Fibroblast of lung (primary cell): ENCODE results near the gene SLC4A9. TPM values are rescaled to one million over a fixed set of nuclear protein-coding genes. Genes with fewer than 3 reads are reported as not detected.

ENCODE experiments used
- DNase-seq, 2 donors: peaks; one replicate each; pipeline versions ENCODE4 v3.0.0 to v3.0.0-alpha.2; 2010; ENCODE audit warnings: low read depth in 2 of 2
- H2AFZ ChIP-seq: 2 replicates; pipeline ENCODE4 v1.5.1; 2012; ENCODE audit warnings: low read length, control low read depth, inconsistent platforms
- H3K27ac ChIP-seq: 2 replicates; pipeline ENCODE4 v1.5.1; 2011; ENCODE audit warnings: low read length, control low read depth; ENCODE audit not compliant: insufficient read depth
- H3K27me3 ChIP-seq: 2 replicates; pipeline ENCODE4 v1.5.1; 2011; ENCODE audit warnings: mild to moderate bottlenecking, low read length; ENCODE audit not compliant: control insufficient read depth, insufficient read depth
- H3K36me3 ChIP-seq: 2 replicates; pipeline ENCODE4 v1.5.1; 2011; ENCODE audit warnings: low read length; ENCODE audit not compliant: control insufficient read depth, insufficient read depth
- H3K4me1 ChIP-seq: 2 replicates; pipeline ENCODE4 v1.5.1; 2011; ENCODE audit warnings: low read length; ENCODE audit not compliant: control insufficient read depth, insufficient read depth; ENCODE audit errors: extremely low read depth
- H3K4me2 ChIP-seq: 2 replicates; pipeline ENCODE4 v1.5.1; 2011; ENCODE audit warnings: low read length, control low read depth; ENCODE audit not compliant: insufficient read depth; ENCODE audit errors: extremely low read depth
- H3K4me3 ChIP-seq, 4 experiments: fragments of 200-600 bp in 1 of 4; sonication (generic) in 1 of 4; replicated peaks in 1 of 4; 2 replicates each; pipeline ENCODE4 v1.5.1; 2011 to 2016; ENCODE audit warnings: low read length in 4 of 4, low read depth in 3 of 4, mild to moderate bottlenecking in 3 of 4, control low read depth in 2 of 4, inconsistent platforms in 1 of 4, mixed read lengths in 1 of 4; ENCODE audit not compliant: insufficient read depth in 1 of 4; ENCODE audit errors: control extremely low read depth in 1 of 4
- H3K79me2 ChIP-seq: 2 replicates; pipeline ENCODE4 v1.5.1; 2012; ENCODE audit warnings: mild to moderate bottlenecking, low read length, inconsistent platforms; ENCODE audit not compliant: control insufficient read depth, insufficient read depth
- H3K9ac ChIP-seq: 2 replicates; pipeline ENCODE4 v1.5.1; 2011; ENCODE audit warnings: mild to moderate bottlenecking, low read length, control low read depth; ENCODE audit not compliant: insufficient read depth
- H3K9me3 ChIP-seq: 2 replicates; pipeline ENCODE4 v1.5.1; 2012; ENCODE audit warnings: low read depth, low read length; ENCODE audit not compliant: control insufficient read depth, insufficient read depth
- H4K20me1 ChIP-seq: 2 replicates; pipeline ENCODE4 v1.5.1; 2011; ENCODE audit warnings: low read length; ENCODE audit not compliant: control insufficient read depth, insufficient read depth; ENCODE audit errors: extremely low read depth
- EZH2 ChIP-seq: IDR thresholded peaks from 2 replicates; pipeline ENCODE4 v1.5.1; 2012; ENCODE audit warnings: low read length, control low read depth, mild to moderate bottlenecking; ENCODE audit errors: missing control alignments
- polyA plus RNA-seq, 2 donors: library from polyadenylated mRNA; depleted of rRNA in 1 of 2; stranded (reverse) in 1 of 2; unstranded in 1 of 2; fragments of >200 nt; gene quantifications; 2 replicates each; pipeline ENCODE4 v1.2.1, GENCODE V29; 2011 to 2012; ENCODE audit warnings: missing spikeins in 1 of 2
- total RNA-seq: library from RNA; depleted of rRNA; stranded (reverse); fragments of >200 nt; gene quantifications from 2 replicates; pipeline ENCODE4 v1.2.1, GENCODE V29; 2014
- TF ChIP-seq, protein P1 (sequence below), 2 donors: IDR thresholded peaks in 1 of 2; conservative IDR thresholded peaks in 1 of 2; 1 replicate in 1 of 2; 2 replicates in 1 of 2; pipeline ENCODE4 v1.5.1; 2011 to 2012; ENCODE audit warnings: low read length in 2 of 2, control low read depth in 1 of 2, inconsistent platforms in 1 of 2, low read depth in 1 of 2, mild to moderate bottlenecking in 1 of 2

The SLC4A9 gene
- total and polyA plus RNA-seq, 2 donors (not counting 1 experiment from before 2014, with no cell fraction given) = not detected

DNA sequence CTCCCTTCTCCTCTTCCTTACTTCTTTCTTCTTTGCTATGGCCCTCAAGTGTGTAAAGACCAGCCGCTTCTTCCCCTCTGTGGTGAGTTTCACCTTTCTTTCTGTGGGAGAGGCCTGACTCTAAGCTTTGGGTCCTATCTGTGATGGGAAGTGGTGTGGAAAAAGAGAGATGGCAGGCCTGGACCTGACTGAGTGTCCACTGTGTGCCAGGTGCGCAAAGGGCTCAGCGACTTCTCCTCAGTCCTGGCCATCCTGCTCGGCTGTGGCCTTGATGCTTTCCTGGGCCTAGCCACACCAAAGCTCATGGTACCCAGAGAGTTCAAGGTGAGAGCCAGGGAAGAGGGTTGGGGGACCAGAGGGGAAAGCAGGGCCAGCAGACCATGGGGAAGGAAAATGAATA is 5.9 kb downstream of the SLC4A9 start:
- TF ChIP-seq, protein P1, sequence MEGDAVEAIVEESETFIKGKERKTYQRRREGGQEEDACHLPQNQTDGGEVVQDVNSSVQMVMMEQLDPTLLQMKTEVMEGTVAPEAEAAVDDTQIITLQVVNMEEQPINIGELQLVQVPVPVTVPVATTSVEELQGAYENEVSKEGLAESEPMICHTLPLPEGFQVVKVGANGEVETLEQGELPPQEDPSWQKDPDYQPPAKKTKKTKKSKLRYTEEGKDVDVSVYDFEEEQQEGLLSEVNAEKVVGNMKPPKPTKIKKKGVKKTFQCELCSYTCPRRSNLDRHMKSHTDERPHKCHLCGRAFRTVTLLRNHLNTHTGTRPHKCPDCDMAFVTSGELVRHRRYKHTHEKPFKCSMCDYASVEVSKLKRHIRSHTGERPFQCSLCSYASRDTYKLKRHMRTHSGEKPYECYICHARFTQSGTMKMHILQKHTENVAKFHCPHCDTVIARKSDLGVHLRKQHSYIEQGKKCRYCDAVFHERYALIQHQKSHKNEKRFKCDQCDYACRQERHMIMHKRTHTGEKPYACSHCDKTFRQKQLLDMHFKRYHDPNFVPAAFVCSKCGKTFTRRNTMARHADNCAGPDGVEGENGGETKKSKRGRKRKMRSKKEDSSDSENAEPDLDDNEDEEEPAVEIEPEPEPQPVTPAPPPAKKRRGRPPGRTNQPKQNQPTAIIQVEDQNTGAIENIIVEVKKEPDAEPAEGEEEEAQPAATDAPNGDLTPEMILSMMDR (conservative IDR thresholded peaks at IDR 0.05 in 1 of 2, IDR thresholded peaks at IDR 0.05 in 1 of 2; ENCODE audit: low read depth in 1 of 2, low read length in 2 of 2) = no peak
- TF ChIP-seq EZH2 = no peak
- Histone ChIP-seq H3K9me3 (no peaks in the 10 kb centered on the region), H3K4me1 (no peaks in the 10 kb centered on the region), H3K4me3 (no peak overlapping the region), H3K27ac (no peak overlapping the region), H3K36me3 (no peaks in the 10 kb centered on the region), H3K9ac (no peak overlapping the region), H3K27me3 (peaks cover 7% of the 10 kb centered on the region), H3K4me2 (no peak overlapping the region), H2AFZ (no peak overlapping the region), H4K20me1 (no peaks in the 10 kb centered on the region), H3K79me2 (no peaks in the 10 kb centered on the region)
- no peak for DNase-seq

DNA sequence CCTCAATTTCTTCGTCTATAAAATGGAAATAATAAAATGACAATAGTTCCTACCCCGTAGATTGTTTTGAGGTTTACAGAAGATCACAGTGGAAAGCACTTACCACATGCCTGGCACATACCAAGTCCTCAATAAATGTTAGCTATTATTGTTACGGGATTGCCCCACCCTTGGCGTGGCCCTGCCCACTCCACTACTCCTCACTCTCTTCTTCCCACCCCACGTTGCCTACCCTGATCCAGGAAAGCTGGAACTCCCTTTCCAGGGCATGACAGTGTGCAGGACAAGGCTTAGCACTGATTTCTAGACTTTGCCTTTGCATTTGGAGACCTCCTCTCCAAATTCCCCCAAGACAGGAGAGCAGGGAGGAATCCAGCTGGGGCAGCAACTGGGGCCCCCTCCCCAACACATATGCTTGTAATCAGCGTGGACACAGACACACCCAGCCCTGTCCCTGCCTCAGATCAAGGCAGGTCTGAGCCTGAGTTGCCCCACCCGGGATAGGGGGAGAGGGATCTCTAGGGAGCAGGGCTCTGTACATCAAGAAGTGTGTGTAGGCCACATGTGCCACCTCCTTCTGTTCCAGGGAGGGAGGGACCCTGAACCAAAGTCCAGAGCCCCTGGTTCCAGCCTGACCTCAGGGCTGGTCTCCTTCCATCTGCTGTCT is 6.7 kb downstream of the SLC4A9 start:
- Histone ChIP-seq H3K27me3 (peaks cover 8% of the 10 kb centered on the region), H2AFZ (no peak overlapping the region), H4K20me1 (no peaks in the 10 kb centered on the region), H3K4me3 (no peak overlapping the region), H3K27ac (no peak overlapping the region), H3K79me2 (no peaks in the 10 kb centered on the region), H3K36me3 (no peaks in the 10 kb centered on the region), H3K4me2 (no peak overlapping the region), H3K4me1 (no peaks in the 10 kb centered on the region), H3K9me3 (no peaks in the 10 kb centered on the region), H3K9ac (no peak overlapping the region)
- TF ChIP-seq, protein P1 (conservative IDR thresholded peaks at IDR 0.05 in 1 of 2, IDR thresholded peaks at IDR 0.05 in 1 of 2; ENCODE audit: low read depth in 1 of 2, low read length in 2 of 2) = no peak
- TF ChIP-seq EZH2 = no peak
- no peak for DNase-seq

DNA sequence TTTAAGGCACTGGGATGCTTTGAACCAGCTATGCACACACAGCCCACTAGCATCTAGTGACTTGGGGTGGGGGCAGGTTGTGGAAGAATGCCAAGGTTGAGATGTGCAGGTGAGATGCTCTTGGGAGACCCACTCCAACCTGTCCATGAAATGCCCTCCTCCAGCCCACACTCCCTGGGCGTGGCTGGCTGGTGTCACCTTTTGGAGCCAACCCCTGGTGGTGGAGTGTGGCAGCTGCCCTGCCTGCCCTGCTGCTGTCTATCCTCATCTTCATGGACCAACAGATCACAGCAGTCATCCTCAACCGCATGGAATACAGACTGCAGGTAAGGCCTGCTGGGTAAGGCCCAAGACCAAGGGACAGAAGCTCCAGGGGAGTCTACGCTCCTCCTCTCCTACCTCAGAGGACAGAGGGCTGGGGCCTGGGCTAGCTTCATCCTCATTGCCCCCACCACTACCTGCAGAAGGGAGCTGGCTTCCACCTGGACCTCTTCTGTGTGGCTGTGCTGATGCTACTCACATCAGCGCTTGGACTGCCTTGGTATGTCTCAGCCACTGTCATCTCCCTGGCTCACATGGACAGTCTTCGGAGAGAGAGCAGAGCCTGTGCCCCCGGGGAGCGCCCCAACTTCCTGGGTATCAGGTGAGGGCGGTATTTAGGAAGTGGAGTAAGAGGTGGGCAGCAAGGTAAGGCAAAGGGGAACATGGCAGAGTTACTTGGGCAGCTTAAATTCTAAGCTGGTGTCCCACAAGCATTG is 7.4 kb downstream of the SLC4A9 start:
- TF ChIP-seq, protein P1 (conservative IDR thresholded peaks at IDR 0.05 in 1 of 2, IDR thresholded peaks at IDR 0.05 in 1 of 2; ENCODE audit: low read depth in 1 of 2, low read length in 2 of 2) = no peak
- TF ChIP-seq EZH2 = no peak
- no peak overlapping the region for H3K27ac ChIP-seq
- H3K4me3 ChIP-seq = no peak overlapping the region
- no peaks in the 10 kb centered on the region for H3K9me3 ChIP-seq
- no peak overlapping the region for H3K4me2 ChIP-seq
- no peak overlapping the region for H3K9ac ChIP-seq
- DNase-seq = no peak
- no peaks in the 10 kb centered on the region for H4K20me1 ChIP-seq
- peaks cover 9% of the 10 kb centered on the region for H3K27me3 ChIP-seq
- H3K36me3 ChIP-seq = no peaks in the 10 kb centered on the region
- H2AFZ ChIP-seq = no peak overlapping the region
- H3K79me2 ChIP-seq = no peaks in the 10 kb centered on the region
- H3K4me1 ChIP-seq = no peaks in the 10 kb centered on the region
